CD4-positive, CD25-positive, alpha-beta regulatory T cell (primary cell): Measurements from ENCODE around the gene SELENOI. TPM values are rescaled to one million over a fixed set of nuclear protein-coding genes. Genes with fewer than 3 reads are reported as not detected.

Source experiments
- ATAC-seq, 2 donors: fragments of 150-1000 bp; cut with Tn5 transposase; one replicate each; pipeline ENCODE4 v1.10.0; 2021; ENCODE audit warnings: low read depth in 2 of 2, moderate number of reproducible peaks in 2 of 2, moderate library complexity in 1 of 2
- DNase-seq, 3 donors: peaks; one replicate each; pipeline versions ENCODE4 v3.0.0 to v3.0.0-alpha.2; 2012 to 2022; ENCODE audit warnings: mixed read lengths in 1 of 3
- H3K27ac ChIP-seq: one replicate; pipeline ENCODE4 v1.7.0; 2013; ENCODE audit warnings: mild to moderate bottlenecking, low read length; ENCODE audit not compliant: insufficient read depth, poor library complexity, severe bottlenecking
- H3K27me3 ChIP-seq: one replicate; pipeline ENCODE4 v1.7.0; 2013; ENCODE audit warnings: low read length; ENCODE audit not compliant: control insufficient read depth, insufficient read depth
- H3K36me3 ChIP-seq: one replicate; pipeline ENCODE4 v1.7.0; 2013; ENCODE audit warnings: mild to moderate bottlenecking, low read length, moderate library complexity; ENCODE audit not compliant: control insufficient read depth, insufficient read depth
- H3K4me1 ChIP-seq: 2 replicates; pipeline ENCODE4 v1.7.0; 2013; ENCODE audit warnings: mild to moderate bottlenecking, low read length; ENCODE audit not compliant: insufficient read depth, control insufficient read depth, poor library complexity, severe bottlenecking
- H3K4me3 ChIP-seq: one replicate; pipeline ENCODE4 v1.7.0; 2013; ENCODE audit warnings: low read depth, mild to moderate bottlenecking, low read length, moderate library complexity
- H3K9me3 ChIP-seq, 2 experiments: 1 replicate in 1 of 2; 2 replicates in 1 of 2; pipeline ENCODE4 v1.7.0; 2013; ENCODE audit warnings: low read length in 2 of 2, mild to moderate bottlenecking in 1 of 2, moderate library complexity in 1 of 2; ENCODE audit not compliant: control insufficient read depth in 2 of 2
- H3K27ac Mint-ChIP-seq, 3 donors: one replicate each; pipeline ENCODE4 v1.8.0; 2020 to 2022; ENCODE audit warnings: mild to moderate bottlenecking in 3 of 3, mixed read lengths in 3 of 3, moderate library complexity in 2 of 3
- H3K27me3 Mint-ChIP-seq: one replicate; pipeline ENCODE4 v1.8.0; 2022; ENCODE audit warnings: mild to moderate bottlenecking, mixed read lengths
- H3K36me3 Mint-ChIP-seq: one replicate; pipeline ENCODE4 v1.8.0; 2020; ENCODE audit warnings: mixed read lengths
- H3K4me1 Mint-ChIP-seq, 4 donors: one replicate each; pipeline ENCODE4 v1.8.0; 2020 to 2022; ENCODE audit warnings: mixed read lengths in 4 of 4, mild to moderate bottlenecking in 1 of 4
- H3K4me3 Mint-ChIP-seq, 4 donors: one replicate each; pipeline ENCODE4 v1.8.0; 2020 to 2022; ENCODE audit warnings: mild to moderate bottlenecking in 4 of 4, mixed read lengths in 4 of 4, moderate library complexity in 3 of 4
- H3K9me3 Mint-ChIP-seq, 7 donors: one replicate each; pipeline ENCODE4 v1.8.0; 2020 to 2022; ENCODE audit warnings: mixed read lengths in 7 of 7, mild to moderate bottlenecking in 3 of 7, moderate library complexity in 2 of 7
- polyA plus RNA-seq, 4 donors: library from polyadenylated mRNA; unstranded; fragments of 300-500 nt; fragmentation: Illumina TruSeq; gene quantifications; one replicate each; pipeline ENCODE4 v1.2.3, GENCODE V29; 2021
- total RNA-seq: library from RNA; stranded (reverse); gene quantifications from one replicate; pipeline ENCODE4 v1.2.3, GENCODE V29; 2022

The SELENOI gene
- total and polyA plus RNA-seq, 5 donors from 2014 or later = 6.0 to 42.8 (median 6.4) TPM

- Mint-ChIP-seq H3K36me3 (no peaks in the 10 kb centered on the region), H3K27me3 (peaks cover 18% of the 10 kb centered on the region), H3K27ac (no peak overlapping the region), H3K4me1 (no peaks in the 10 kb centered on the region), H3K4me3 (peak overlapping the region in 1 of 4 donors; percentile 55), H3K9me3 (peaks cover 0 to 8% (median 0%) of the 10 kb centered on the region in 7 donors)
- DNase-seq (no peak), ATAC-seq (no peak)
- no peaks in the 10 kb centered on the region for H3K36me3 ChIP-seq
- no peak overlapping the region for H3K27ac ChIP-seq
- H3K9me3 ChIP-seq = no peaks in the 10 kb centered on the region
- no peak overlapping the region for H3K4me3 ChIP-seq
- no peaks in the 10 kb centered on the region for H3K4me1 ChIP-seq
- H3K27me3 ChIP-seq = peaks cover 2% of the 10 kb centered on the region
Measured at GRCh38 chr2:26429779-26430578, 84.0 kb downstream of the SELENOI start.

GRCh38 chr2:26430826-26431225 lies 84.9 kb downstream of the SELENOI start:
- Mint-ChIP-seq H3K9me3 (no peaks in the 10 kb centered on the region), H3K36me3 (no peaks in the 10 kb centered on the region), H3K27me3 (peaks cover 19% of the 10 kb centered on the region), H3K4me1 (no peaks in the 10 kb centered on the region), H3K4me3 (no peak overlapping the region), H3K27ac (no peak overlapping the region)
- Histone ChIP-seq H3K9me3 (no peaks in the 10 kb centered on the region), H3K36me3 (no peaks in the 10 kb centered on the region), H3K4me1 (no peaks in the 10 kb centered on the region), H3K4me3 (no peak overlapping the region), H3K27me3 (peaks cover 2% of the 10 kb centered on the region), H3K27ac (no peak overlapping the region)
- ATAC-seq = no peak
- no peak for DNase-seq

GRCh38 chr2:26432363-26432762 lies 86.4 kb downstream of the SELENOI start:
- H3K4me3 Mint-ChIP-seq = no peak overlapping the region
- H3K36me3 ChIP-seq = no peaks in the 10 kb centered on the region
- no peaks in the 10 kb centered on the region for H3K4me1 Mint-ChIP-seq
- H3K9me3 Mint-ChIP-seq = no peaks in the 10 kb centered on the region
- H3K36me3 Mint-ChIP-seq = no peaks in the 10 kb centered on the region
- ATAC-seq (no peak), DNase-seq (no peak)
- no peaks in the 10 kb centered on the region for H3K9me3 ChIP-seq
- H3K4me3 ChIP-seq = no peak overlapping the region
- peaks cover 4% of the 10 kb centered on the region for H3K27me3 ChIP-seq
- peaks cover 27% of the 10 kb centered on the region for H3K27me3 Mint-ChIP-seq
- no peak overlapping the region for H3K27ac Mint-ChIP-seq
- no peaks in the 10 kb centered on the region for H3K4me1 ChIP-seq
- no peak overlapping the region for H3K27ac ChIP-seq

- Mint-ChIP-seq H3K27ac (peak overlapping the region in 1 of 3 donors; percentile 43), H3K9me3 (no peaks in the 10 kb centered on the region), H3K27me3 (peaks cover 27% of the 10 kb centered on the region), H3K4me3 (no peak overlapping the region), H3K36me3 (no peaks in the 10 kb centered on the region), H3K4me1 (no peaks in the 10 kb centered on the region)
- no peaks in the 10 kb centered on the region for H3K9me3 ChIP-seq
- no peaks in the 10 kb centered on the region for H3K36me3 ChIP-seq
- H3K27ac ChIP-seq = no peak overlapping the region
- no peaks in the 10 kb centered on the region for H3K4me1 ChIP-seq
- DNase-seq = no peak
- no peak overlapping the region for H3K4me3 ChIP-seq
- no peak for ATAC-seq
- H3K27me3 ChIP-seq = peaks cover 4% of the 10 kb centered on the region
Measured at GRCh38 chr2:26432859-26433258, 86.9 kb downstream of the SELENOI start.

GRCh38 chr2:26435106-26435505 lies 89.2 kb downstream of the SELENOI start:
- H3K27ac Mint-ChIP-seq = no peak overlapping the region
- Histone ChIP-seq H3K27ac (no peak overlapping the region), H3K4me1 (no peaks in the 10 kb centered on the region), H3K36me3 (no peaks in the 10 kb centered on the region), H3K9me3 (no peaks in the 10 kb centered on the region), H3K4me3 (no peak overlapping the region), H3K27me3 (peaks cover 6% of the 10 kb centered on the region)
- no peaks in the 10 kb centered on the region for H3K4me1 Mint-ChIP-seq
- H3K4me3 Mint-ChIP-seq = no peak overlapping the region
- ATAC-seq = no peak
- H3K9me3 Mint-ChIP-seq = peaks cover 0 to 5% (median 0%) of the 10 kb centered on the region in 7 donors
- no peaks in the 10 kb centered on the region for H3K36me3 Mint-ChIP-seq
- H3K27me3 Mint-ChIP-seq = peaks cover 23% of the 10 kb centered on the region
- no peak for DNase-seq

GRCh38 chr2:26438526-26438925 lies 92.6 kb downstream of the SELENOI start:
- Histone ChIP-seq H3K4me3 (no peak overlapping the region), H3K27me3 (peaks cover 5% of the 10 kb centered on the region), H3K4me1 (no peaks in the 10 kb centered on the region), H3K36me3 (no peaks in the 10 kb centered on the region), H3K27ac (no peak overlapping the region), H3K9me3 (no peaks in the 10 kb centered on the region)
- no peaks in the 10 kb centered on the region for H3K36me3 Mint-ChIP-seq
- no peaks in the 10 kb centered on the region for H3K4me1 Mint-ChIP-seq
- DNase-seq (no peak), ATAC-seq (no peak)
- peaks cover 13% of the 10 kb centered on the region for H3K27me3 Mint-ChIP-seq
- peaks cover 0 to 5% (median 0%) of the 10 kb centered on the region in 7 donors for H3K9me3 Mint-ChIP-seq
- no peak overlapping the region for H3K4me3 Mint-ChIP-seq
- no peak overlapping the region for H3K27ac Mint-ChIP-seq

GRCh38 chr2:26438926-26439325 lies 93.0 kb downstream of the SELENOI start:
- Mint-ChIP-seq H3K4me1 (no peaks in the 10 kb centered on the region), H3K27ac (no peak overlapping the region), H3K4me3 (no peak overlapping the region), H3K9me3 (peaks cover 0 to 5% (median 0%) of the 10 kb centered on the region in 7 donors), H3K36me3 (no peaks in the 10 kb centered on the region), H3K27me3 (peaks cover 11% of the 10 kb centered on the region)
- no peak for ATAC-seq
- H3K9me3 ChIP-seq = no peaks in the 10 kb centered on the region
- H3K27ac ChIP-seq = no peak overlapping the region
- peaks cover 5% of the 10 kb centered on the region for H3K27me3 ChIP-seq
- no peaks in the 10 kb centered on the region for H3K4me1 ChIP-seq
- no peak for DNase-seq
- H3K36me3 ChIP-seq = no peaks in the 10 kb centered on the region
- H3K4me3 ChIP-seq = no peak overlapping the region

GRCh38 chr2:26442301-26442700 lies 96.4 kb downstream of the SELENOI start:
- Histone ChIP-seq H3K4me3 (no peak overlapping the region), H3K27me3 (peaks cover 3% of the 10 kb centered on the region), H3K36me3 (no peaks in the 10 kb centered on the region), H3K9me3 (no peaks in the 10 kb centered on the region), H3K4me1 (no peaks in the 10 kb centered on the region), H3K27ac (no peak overlapping the region)
- no peaks in the 10 kb centered on the region for H3K36me3 Mint-ChIP-seq
- no peak for DNase-seq
- H3K27me3 Mint-ChIP-seq = peaks cover 4% of the 10 kb centered on the region
- H3K4me3 Mint-ChIP-seq = no peak overlapping the region
- H3K27ac Mint-ChIP-seq = no peak overlapping the region
- no peak for ATAC-seq
- no peaks in the 10 kb centered on the region for H3K4me1 Mint-ChIP-seq
- peaks cover 0 to 5% (median 0%) of the 10 kb centered on the region in 7 donors for H3K9me3 Mint-ChIP-seq
